ENCODE data around the gene LARP4B. TPM values are rescaled to one million over a fixed set of nuclear protein-coding genes. Genes with fewer than 3 reads are reported as not detected.

The LARP4B gene
- total RNA-seq, 2 experiments from 2014 or later = 101 to 104 TPM

DNA sequence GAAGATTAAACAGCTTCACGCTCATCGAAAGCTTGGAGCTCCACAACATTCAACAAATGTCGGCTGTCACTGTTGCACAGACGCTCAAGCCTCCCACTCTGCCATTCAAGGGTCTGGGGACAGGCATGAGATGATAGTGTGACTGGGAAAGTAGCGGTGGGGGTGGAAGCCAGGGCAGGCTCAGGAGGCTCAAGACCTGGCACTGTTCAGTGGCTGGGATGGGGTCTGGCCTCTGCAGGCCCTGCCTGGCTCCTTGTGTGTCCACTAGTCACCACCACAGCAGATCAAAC, 43.2 kb upstream of the LARP4B start:
- no peak overlapping the region for H3K4me3 Mint-ChIP-seq
- H3K27ac Mint-ChIP-seq = no peak overlapping the region
- intact Hi-C loops (cut with micrococcal nuclease) = no loop called here
- H3K9me3 Mint-ChIP-seq = peaks cover 10% of the 10 kb centered on the region
- peaks cover 12% of the 10 kb centered on the region for H3K36me3 Mint-ChIP-seq (ENCODE audit: low read depth)
- DNase-seq (no peak), ATAC-seq (no peak)
- ChIA-PET CTCF (no interaction called here), POLR2A (no interaction called here)
- H3K4me1 Mint-ChIP-seq (ENCODE audit: low read depth) = no peaks in the 10 kb centered on the region
- peaks cover 2% of the 10 kb centered on the region for H3K27me3 Mint-ChIP-seq
- TF ChIP-seq CTCF (IDR thresholded peaks at IDR 0.05) = no peak

DNA sequence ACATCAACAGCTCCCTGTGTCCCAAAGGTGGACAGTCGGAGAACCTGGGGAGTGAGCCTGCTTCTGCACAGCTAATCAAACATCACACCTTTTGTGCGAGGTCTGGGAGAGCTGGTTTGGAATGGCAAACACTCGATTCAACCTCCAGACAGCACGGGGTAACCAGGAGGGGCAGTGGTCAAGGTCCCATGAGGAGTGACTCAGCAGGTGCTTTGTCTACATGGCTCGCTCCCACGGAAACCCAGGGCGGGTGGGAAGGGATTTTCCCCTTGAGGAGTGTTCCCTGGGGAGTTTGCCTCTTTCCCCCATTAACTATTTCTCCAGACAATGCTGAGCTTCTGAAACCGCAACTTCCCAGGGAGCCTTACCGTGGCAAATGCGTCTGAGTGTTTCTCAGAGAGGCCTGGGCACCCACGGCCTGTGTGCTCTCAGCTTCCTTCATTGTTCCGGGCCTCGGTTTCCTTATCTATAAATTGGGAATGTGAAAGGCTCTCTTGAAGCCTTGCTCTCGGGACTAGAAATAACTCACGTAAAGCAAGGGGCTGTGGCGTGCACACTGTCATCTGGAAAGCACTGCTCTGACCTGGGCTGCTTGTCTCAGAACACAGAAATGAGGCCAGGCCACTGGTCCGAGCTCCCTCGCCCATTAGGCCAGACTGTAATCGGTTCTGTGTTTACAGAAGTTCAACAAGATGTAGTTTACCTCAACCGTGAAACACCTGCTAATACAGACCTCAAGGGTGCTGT, 42.7 kb upstream of the LARP4B start:
- ATAC-seq (no peak), DNase-seq (no peak)
- ChIA-PET POLR2A (no interaction called here), CTCF (no interaction called here)
- no peaks in the 10 kb centered on the region for H3K4me1 Mint-ChIP-seq (ENCODE audit: low read depth)
- H3K27ac Mint-ChIP-seq = no peak overlapping the region
- H3K27me3 Mint-ChIP-seq = peaks cover 2% of the 10 kb centered on the region
- peaks cover 8% of the 10 kb centered on the region for H3K36me3 Mint-ChIP-seq (ENCODE audit: low read depth)
- intact Hi-C loops (cut with micrococcal nuclease) = no loop called here
- peaks cover 9% of the 10 kb centered on the region for H3K9me3 Mint-ChIP-seq
- no peak for TF ChIP-seq CTCF (IDR thresholded peaks at IDR 0.05)
- H3K4me3 Mint-ChIP-seq = no peak overlapping the region

DNA sequence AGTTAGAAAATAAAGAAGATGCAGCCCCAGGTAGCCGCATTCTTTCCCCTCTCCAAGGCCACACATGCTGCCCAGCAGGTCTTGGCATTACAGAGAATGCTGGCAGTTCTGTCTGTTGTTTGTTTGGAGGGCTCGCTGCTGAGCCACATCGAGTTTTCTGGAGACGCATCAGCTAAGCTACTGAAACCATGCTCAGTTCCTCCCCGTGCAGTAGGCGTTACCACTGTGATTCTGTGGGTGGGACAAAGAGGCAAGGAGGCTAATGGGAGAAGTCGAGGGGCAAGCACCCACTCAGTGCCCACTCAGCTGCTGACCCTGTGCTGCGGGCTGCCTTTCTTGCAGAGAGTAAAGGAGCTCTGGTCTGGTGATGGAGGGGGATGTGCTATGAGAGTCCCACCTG, 41.3 kb upstream of the LARP4B start:
- DNase-seq (no peak), ATAC-seq (no peak)
- no peak overlapping the region for H3K27ac Mint-ChIP-seq
- H3K27me3 Mint-ChIP-seq = peaks cover 9% of the 10 kb centered on the region
- H3K36me3 Mint-ChIP-seq (ENCODE audit: low read depth) = peaks cover 2% of the 10 kb centered on the region
- CTCF ChIA-PET = no interaction called here
- H3K4me3 Mint-ChIP-seq = no peak overlapping the region
- H3K9me3 Mint-ChIP-seq = peaks cover 3% of the 10 kb centered on the region
- POLR2A ChIA-PET = no interaction called here
- intact Hi-C loops (cut with micrococcal nuclease) = no loop called here
- no peaks in the 10 kb centered on the region for H3K4me1 Mint-ChIP-seq (ENCODE audit: low read depth)
- no peak for TF ChIP-seq CTCF (IDR thresholded peaks at IDR 0.05)

DNA sequence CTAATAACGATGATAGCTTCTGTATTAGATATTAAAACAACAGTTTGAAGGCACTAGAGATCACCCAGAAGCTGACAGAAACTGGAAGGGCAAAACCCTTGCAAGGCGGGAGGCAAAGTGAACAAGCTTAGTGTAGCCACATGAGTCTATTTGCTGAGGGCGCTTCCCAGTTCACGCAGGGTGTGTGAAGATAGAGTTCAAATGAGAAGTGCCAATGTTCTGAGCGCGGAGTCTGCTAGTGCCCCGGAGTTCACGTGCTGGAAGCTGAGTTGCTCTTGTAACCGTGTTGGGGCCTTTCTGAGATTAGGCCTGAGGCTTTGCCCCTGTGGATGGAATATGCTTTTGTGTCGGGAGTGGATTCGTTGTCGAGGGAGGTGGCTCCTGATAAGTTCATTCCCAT, 40.1 kb upstream of the LARP4B start:
- H3K27me3 Mint-ChIP-seq = peaks cover 10% of the 10 kb centered on the region
- CTCF ChIA-PET = no interaction called here
- no peak for TF ChIP-seq CTCF (IDR thresholded peaks at IDR 0.05)

DNA sequence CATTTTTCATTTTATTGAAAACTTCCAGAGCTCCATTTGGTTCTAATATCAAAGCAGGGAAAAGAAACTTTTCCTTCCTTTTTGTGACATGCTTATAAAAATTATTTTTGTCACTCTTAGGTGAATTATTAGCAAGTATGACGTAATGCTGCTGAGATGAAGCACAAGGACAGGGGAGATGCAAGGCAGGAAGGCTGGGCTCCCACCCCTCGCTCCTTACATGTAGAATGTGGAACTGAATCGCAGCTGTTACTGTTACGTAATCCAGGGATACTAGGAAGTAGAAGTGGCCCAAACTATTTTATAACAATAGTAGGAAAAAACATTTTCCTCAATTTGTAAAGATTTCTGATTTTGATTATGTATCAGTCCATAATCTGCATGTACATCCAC, 39.6 kb upstream of the LARP4B start:
- Mint-ChIP-seq H3K4me1 (ENCODE audit: low read depth) (peaks cover 6% of the 10 kb centered on the region), H3K27ac (no peak overlapping the region), H3K9me3 (peaks cover 2% of the 10 kb centered on the region), H3K36me3 (ENCODE audit: low read depth) (no peaks in the 10 kb centered on the region), H3K4me3 (no peak overlapping the region), H3K27me3 (peaks cover 10% of the 10 kb centered on the region)
- CTCF ChIA-PET = no interaction called here
- intact Hi-C loops (cut with micrococcal nuclease) = no loop called here
- POLR2A ChIA-PET = interaction anchor here (0.7 kb wide), 1 partner anchor 14 kb away, joined by 3 read pairs; no protein-coding TSS in a partner anchor
- ATAC-seq = no peak
- no peak for TF ChIP-seq CTCF (IDR thresholded peaks at IDR 0.05)
- DNase-seq = no peak

More for the DNA sequence above, 40.1 kb upstream of the LARP4B start:
- H3K27ac Mint-ChIP-seq = no peak overlapping the region
- DNase-seq (no peak), ATAC-seq (no peak)
- POLR2A ChIA-PET = interaction anchor here (0.7 kb wide), 1 partner anchor 14 kb away, joined by 3 read pairs; no protein-coding TSS in a partner anchor
- H3K36me3 Mint-ChIP-seq (ENCODE audit: low read depth) = no peaks in the 10 kb centered on the region
- peaks cover 6% of the 10 kb centered on the region for H3K4me1 Mint-ChIP-seq (ENCODE audit: low read depth)
- H3K9me3 Mint-ChIP-seq = peaks cover 3% of the 10 kb centered on the region
- H3K4me3 Mint-ChIP-seq = no peak overlapping the region
- intact Hi-C loops (cut with micrococcal nuclease) = no loop called here

Data from activated CD8-positive, alpha-beta T cell treated with anti-CD3 and anti-CD28 coated beads for 36 hours (primary cell).